Common myeloid progenitor, CD34-positive (primary cell): Measurements from ENCODE around the gene TJP3.

Experiments used
- CTCF ChIA-PET: fragments of 350-600 bp; sonication (Branson Sonifier 250); formaldehyde crosslinking; loops from one replicate; lab custom pipeline; 2021; ENCODE audit warnings: antibody characterized with exemption; lab: Charles Lee
- POLR2A ChIA-PET: fragments of 350-600 bp; sonication (Branson Sonifier 250); formaldehyde crosslinking; loops from one replicate; lab custom pipeline; 2021; ENCODE audit warnings: antibody characterized with exemption; lab: Charles Lee
- DNase-seq, 3 donors: peaks; one replicate each; pipeline versions ENCODE4 v3.0.0 to v3.0.0-alpha.2; 2013
- H3K27ac ChIP-seq, 2 experiments: 1 replicate in 1 of 2; 2 replicates in 1 of 2; pipeline ENCODE4 v1.7.0; 2013; ENCODE audit warnings: inconsistent platforms in 2 of 2, low read length in 2 of 2, mild to moderate bottlenecking in 2 of 2, low read depth in 1 of 2, moderate library complexity in 1 of 2; ENCODE audit not compliant: severe bottlenecking in 2 of 2, insufficient read depth in 1 of 2, poor library complexity in 1 of 2
- H3K27me3 ChIP-seq, 5 experiments: replicated peaks in 2 of 5; 1 replicate in 3 of 5; 2 replicates in 2 of 5; pipeline versions ENCODE4 v1.6.1 to v1.7.0; 2013; ENCODE audit warnings: low read length in 4 of 5, mild to moderate bottlenecking in 2 of 5, moderate library complexity in 2 of 5, inconsistent platforms in 1 of 5; ENCODE audit not compliant: insufficient read depth in 5 of 5, control insufficient read depth in 4 of 5
- H3K36me3 ChIP-seq, 4 experiments: 1 replicate in 2 of 4; 2 replicates in 2 of 4; pipeline versions ENCODE4 v1.6.1 to v1.7.0; 2013; ENCODE audit warnings: low read length in 3 of 4, control low read depth in 1 of 4, mild to moderate bottlenecking in 1 of 4; ENCODE audit not compliant: control insufficient read depth in 4 of 4, insufficient read depth in 4 of 4
- H3K4me1 ChIP-seq, 4 experiments: 1 replicate in 3 of 4; 2 replicates in 1 of 4; pipeline versions ENCODE4 v1.6.1 to v1.7.1; 2013; ENCODE audit warnings: low read length in 3 of 4, mild to moderate bottlenecking in 3 of 4, control low read depth in 1 of 4, inconsistent platforms in 1 of 4, moderate library complexity in 1 of 4; ENCODE audit not compliant: control insufficient read depth in 4 of 4, insufficient read depth in 4 of 4; ENCODE audit errors: control extremely low read depth in 1 of 4
- H3K4me3 ChIP-seq, 7 experiments: 1 replicate in 4 of 7; 2 replicates in 3 of 7; pipeline versions ENCODE4 v1.5.1 to v1.7.0; 2013; ENCODE audit warnings: mild to moderate bottlenecking in 7 of 7, low read length in 6 of 7, moderate library complexity in 6 of 7, inconsistent platforms in 2 of 7, low read depth in 2 of 7, control low read depth in 1 of 7; ENCODE audit not compliant: insufficient read depth in 4 of 7, control insufficient read depth in 1 of 7; ENCODE audit errors: extremely low read depth in 1 of 7
- H3K9me3 ChIP-seq, 5 experiments: 1 replicate in 4 of 5; 2 replicates in 1 of 5; pipeline versions ENCODE4 v1.6.1 to v1.7.1; 2013; ENCODE audit warnings: low read length in 4 of 5, mild to moderate bottlenecking in 2 of 5, inconsistent platforms in 1 of 5, low read depth in 1 of 5, moderate library complexity in 1 of 5; ENCODE audit not compliant: control insufficient read depth in 4 of 5, insufficient read depth in 2 of 5; ENCODE audit errors: control extremely low read depth in 1 of 5
- WGBS: methylation state at CpG from one replicate; pipeline ENCODE4 v1.1.5; 2013; ENCODE audit not compliant: insufficient coverage; 5-methylcytosine and 5-hydroxymethylcytosine counted together

Gene TJP3

DNA sequence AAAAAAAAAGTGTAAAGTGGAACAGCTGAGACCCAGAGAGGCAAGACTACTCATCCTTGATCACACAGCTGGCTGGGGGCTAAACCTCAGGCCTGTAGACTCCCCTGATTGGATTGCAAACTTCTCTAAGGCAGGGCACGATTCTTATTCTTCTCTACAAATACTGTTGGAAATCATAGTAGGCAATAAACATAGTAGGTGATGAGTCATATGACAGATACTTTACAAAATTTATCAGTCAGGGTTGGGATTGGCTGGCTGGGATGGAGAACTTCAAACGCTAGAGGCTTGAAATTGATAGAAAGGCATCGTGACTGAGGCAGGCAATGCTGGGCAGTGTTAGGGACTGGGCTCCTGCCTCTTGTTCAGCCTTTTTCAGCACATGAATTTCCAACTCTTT is 83.9 kb downstream of the TJP3 start:
- ChIA-PET POLR2A (interaction anchor here (0.6 kb wide), 1 partner anchor 901 kb away, joined by 4 read pairs; no protein-coding TSS in a partner anchor), CTCF (interaction anchor here (0.6 kb wide), 1 partner anchor 8 kb away, joined by 4 read pairs; no protein-coding TSS in a partner anchor)
- H3K27ac ChIP-seq: no peak overlapping the region
- no peak overlapping the region for H3K4me3 ChIP-seq
- no peaks in the 10 kb centered on the region for H3K36me3 ChIP-seq
- peaks cover 0 to 14% (median 7%) of the 10 kb centered on the region in 5 experiments for H3K9me3 ChIP-seq
- WGBS: 93% methylated on average over 2 of the region's 3 CpGs
- no peaks in the 10 kb centered on the region for H3K27me3 ChIP-seq
- no peaks in the 10 kb centered on the region for H3K4me1 ChIP-seq
- no peak for DNase-seq

DNA sequence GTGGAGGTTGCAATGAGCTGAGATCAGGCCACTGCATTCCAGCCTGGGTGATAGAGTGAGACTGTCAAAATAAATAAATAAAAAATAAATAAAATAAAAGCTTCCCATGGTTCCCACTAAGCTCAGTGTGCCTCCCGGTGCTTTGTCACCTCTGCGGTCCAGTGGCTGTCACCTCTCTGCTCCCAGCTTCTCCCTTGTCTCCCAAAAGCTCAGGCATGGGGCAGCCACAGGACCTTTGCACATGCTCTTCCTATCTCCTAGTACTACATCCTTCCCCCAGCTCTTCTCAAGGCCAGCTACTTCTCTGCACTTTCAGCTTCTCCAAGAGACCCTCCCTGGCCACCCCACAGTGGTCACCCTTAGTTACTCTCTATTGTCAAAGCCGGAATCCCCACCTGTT is 85.6 kb downstream of the TJP3 start:
- no peaks in the 10 kb centered on the region for H3K27me3 ChIP-seq
- no peak overlapping the region for H3K4me3 ChIP-seq
- DNase-seq: no peak
- ChIA-PET POLR2A (no interaction called here), CTCF (interaction anchor here (0.7 to 1.8 kb wide), 3 partner anchors 10 to 41 kb away, joined by 3 to 7 read pairs (median 3); no protein-coding TSS in a partner anchor)
- peaks cover 0 to 14% (median 7%) of the 10 kb centered on the region in 5 experiments for H3K9me3 ChIP-seq
- peaks cover 0 to 11% (median 0%) of the 10 kb centered on the region in 4 experiments for H3K4me1 ChIP-seq
- WGBS: 98% methylated on average over 3 of the region's 3 CpGs
- no peaks in the 10 kb centered on the region for H3K36me3 ChIP-seq
- H3K27ac ChIP-seq: no peak overlapping the region

DNA sequence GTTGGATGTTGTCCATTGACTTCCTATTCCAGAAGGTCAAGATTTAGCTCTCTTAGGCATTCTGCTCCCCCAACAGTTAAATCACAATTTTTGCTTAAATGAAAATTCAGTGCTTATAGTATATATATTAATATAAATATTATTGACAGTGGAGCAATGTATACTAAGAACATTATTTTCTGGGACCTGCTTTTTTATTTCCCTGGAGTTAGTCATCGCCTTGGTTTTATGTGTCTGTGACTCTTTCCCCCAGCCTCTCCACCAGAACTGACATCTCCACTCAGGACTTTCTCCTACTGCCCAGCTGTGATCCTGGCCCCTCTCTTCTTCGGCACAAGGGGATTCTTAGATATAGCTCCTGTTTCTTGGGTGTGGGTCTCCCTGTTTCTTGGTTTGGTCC is 88.2 kb downstream of the TJP3 start:
- POLR2A ChIA-PET: no interaction called here
- DNase-seq: no peak
- Histone ChIP-seq H3K27me3 (peaks cover 0 to 13% (median 6%) of the 10 kb centered on the region in 5 experiments), H3K27ac (no peak overlapping the region), H3K4me1 (peaks cover 0 to 15% (median 5%) of the 10 kb centered on the region in 4 experiments), H3K9me3 (peaks cover 0 to 10% (median 7%) of the 10 kb centered on the region in 5 experiments), H3K36me3 (no peaks in the 10 kb centered on the region), H3K4me3 (no peak overlapping the region)
- CTCF ChIA-PET: interaction anchor here (0.8 to 2.0 kb wide), 3 partner anchors 12 to 53 kb away, joined by 3 to 7 read pairs (median 6); no protein-coding TSS in a partner anchor
- WGBS: 91% methylated on average over 1 of the region's 2 CpGs

DNA sequence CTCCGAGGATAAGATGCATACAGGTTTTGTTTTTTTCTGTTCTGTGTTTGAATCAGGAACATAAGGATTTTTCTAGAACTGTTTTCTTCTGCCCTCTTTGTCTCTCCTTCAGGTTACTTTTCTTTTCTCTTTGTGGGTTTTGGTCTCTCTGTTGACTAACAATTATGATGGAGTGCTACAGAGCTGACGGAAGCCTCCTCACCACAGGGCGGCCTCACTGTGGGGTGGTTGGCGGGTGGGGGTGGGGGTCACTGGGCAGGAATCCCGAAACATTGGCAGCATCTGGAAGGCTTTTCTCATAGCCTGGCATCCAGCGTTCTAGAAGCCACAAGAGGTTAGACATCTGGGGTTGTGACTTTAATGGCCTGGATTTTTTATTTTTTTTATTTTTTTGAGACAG is 90.0 kb downstream of the TJP3 start:
- POLR2A ChIA-PET: interaction anchor here (0.7 to 1.5 kb wide), 3 partner anchors 9 to 36 kb away, joined by 3 to 10 read pairs (median 4); partner anchors contain the start of gene MRPL54
- H3K9me3 ChIP-seq: peaks cover 0 to 10% (median 7%) of the 10 kb centered on the region in 5 experiments
- no peaks in the 10 kb centered on the region for H3K36me3 ChIP-seq
- peaks cover 0 to 25% (median 9%) of the 10 kb centered on the region in 5 experiments for H3K27me3 ChIP-seq
- peaks cover 0 to 22% (median 14%) of the 10 kb centered on the region in 4 experiments for H3K4me1 ChIP-seq
- CTCF ChIA-PET: interaction anchor here (1.0 to 1.4 kb wide), 3 partner anchors 24 to 49 kb away, joined by 3 to 4 read pairs (median 3); partner anchors contain the start of gene MRPL54
- WGBS: 20% methylated on average over 6 of the region's 6 CpGs
- no peak overlapping the region for H3K4me3 ChIP-seq
- H3K27ac ChIP-seq: no peak overlapping the region
- peak; percentile 58 to 83 (median 79) for DNase-seq
